GM19397 (cell line): ENCODE measurements around the gene CPSF4.

Experiments used
- ATAC-seq: cut with Tn5 transposase; IDR thresholded peaks from one replicate; pipeline ENCODE4 v1.9.1; 2021; ENCODE audit warnings: mild to moderate bottlenecking, moderate library complexity; ENCODE audit not compliant: unreplicated experiment

CPSF4 gene

DNA sequence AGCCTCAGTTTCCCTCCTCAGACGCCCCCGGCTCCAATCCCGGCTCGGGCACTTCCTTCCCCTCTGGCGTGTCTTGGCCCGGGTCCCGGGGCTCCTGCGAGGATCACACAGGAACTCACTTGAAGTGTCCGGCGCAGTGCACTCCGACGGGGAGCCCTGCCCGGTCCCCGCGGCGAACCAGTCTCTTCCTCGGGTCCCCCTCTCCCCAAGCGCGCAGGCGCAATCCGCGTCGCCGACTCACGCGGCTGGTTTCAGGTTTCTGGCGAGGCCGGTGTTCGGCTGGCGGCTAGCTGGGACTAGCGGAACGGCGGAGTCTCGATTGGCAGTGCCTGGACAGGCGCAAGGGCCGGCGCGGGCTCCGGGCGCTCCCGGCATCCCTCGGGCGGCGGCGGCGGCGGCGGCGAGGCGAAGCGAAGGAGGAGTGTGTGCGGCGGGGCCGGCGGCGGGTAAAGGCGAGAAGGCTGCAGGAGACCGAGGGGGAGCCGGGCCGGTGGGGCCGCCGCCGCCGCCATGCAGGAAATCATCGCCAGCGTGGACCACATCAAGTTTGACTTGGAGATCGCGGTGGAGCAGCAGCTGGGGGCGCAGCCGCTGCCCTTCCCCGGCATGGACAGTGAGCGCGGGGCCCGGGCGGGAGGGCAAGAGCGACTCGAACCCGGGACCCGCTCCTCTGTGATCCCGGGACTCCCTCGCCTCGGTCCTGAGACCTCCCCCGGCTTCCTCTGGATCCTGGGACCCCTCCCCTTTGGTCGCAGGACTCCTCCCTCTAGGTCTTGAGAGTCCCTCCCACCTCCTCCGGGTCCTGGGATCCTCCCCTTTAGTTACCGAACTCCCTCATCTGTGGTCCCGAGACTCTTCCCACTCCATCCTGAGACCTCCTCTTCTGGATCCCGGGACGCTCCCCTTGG, at the start of gene CPSF4, which contains the start of gene PTCD1:
TSS of gene CPSF4 (plus strand) at position 371 of the 908 bp plus-strand sequence. CDS start at position 511, 140 bp downstream.
TSS of gene PTCD1 (minus strand) at position 226 of the 908 bp plus-strand sequence. CDS start 3,556 bp downstream, outside the sequence.
- peak; percentile 93 for ATAC-seq

DNA sequence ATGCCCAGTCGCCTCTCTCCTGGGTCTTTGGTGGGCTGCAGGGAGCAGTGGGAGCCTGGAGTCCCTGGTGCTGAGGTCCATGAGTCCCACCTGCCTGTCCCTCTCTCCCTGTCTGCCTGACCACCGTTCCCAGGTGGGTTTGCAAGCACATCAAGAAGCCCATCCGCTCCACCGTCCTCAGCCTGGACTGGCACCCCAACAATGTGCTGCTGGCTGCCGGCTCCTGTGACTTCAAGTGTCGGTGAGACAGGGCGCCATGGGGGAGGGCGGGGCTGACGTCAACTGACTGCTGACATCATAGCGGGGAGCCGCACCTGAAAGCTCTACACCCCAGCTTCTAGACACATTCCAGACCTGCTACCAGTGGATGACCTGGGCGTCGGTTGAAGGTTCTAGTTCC, 49.0 kb upstream of the CPSF4 start:
- ATAC-seq = no peak

DNA sequence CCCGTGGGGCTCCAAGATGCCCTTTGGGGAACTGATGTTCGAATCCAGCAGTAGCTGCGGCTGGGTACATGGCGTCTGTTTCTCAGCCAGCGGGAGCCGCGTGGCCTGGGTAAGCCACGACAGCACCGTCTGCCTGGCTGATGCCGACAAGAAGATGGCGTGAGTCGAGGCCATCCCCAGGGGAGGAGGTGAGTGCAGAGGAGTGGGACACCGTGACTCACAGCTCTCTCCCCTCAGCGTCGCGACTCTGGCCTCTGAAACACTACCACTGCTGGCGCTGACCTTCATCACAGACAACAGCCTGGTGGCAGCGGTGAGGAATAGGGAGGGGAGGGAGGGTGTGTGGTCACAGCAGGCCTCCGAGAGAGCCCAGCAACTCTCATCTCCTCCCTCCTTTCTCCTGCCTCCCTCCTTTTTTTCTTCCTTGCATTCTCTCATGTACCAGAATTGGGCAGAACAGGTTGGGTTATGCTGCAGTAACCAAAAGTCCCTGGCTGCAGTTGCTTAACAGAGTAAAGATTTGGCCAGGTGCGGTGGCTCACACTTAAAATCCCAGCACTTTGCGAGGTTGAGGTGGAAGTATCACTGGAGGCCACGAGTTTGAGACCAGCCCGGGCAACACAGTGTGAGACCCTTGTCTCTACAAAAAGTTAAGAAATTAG, 47.7 kb upstream of the CPSF4 start:
- no peak for ATAC-seq

DNA sequence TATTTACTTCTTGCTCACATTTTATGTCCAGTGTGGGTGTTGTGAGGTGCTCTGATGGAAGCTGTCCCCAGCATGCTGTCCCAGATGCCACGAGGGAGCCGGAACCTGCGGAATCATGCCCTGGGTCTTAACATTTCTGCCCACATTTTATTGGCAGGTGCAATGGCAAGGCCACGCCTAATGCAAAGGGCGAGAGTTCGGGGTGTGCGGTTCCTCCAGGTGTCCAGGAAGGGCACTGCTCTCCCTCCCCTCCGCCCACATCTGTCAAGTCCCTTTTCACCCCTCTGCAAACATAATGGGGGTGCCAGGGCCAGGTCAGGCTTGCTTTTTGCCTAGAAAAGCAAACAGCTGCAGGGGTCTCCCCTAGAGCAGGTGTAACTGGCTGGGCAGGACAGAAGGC, 46.7 kb upstream of the CPSF4 start:
- no peak for ATAC-seq

DNA sequence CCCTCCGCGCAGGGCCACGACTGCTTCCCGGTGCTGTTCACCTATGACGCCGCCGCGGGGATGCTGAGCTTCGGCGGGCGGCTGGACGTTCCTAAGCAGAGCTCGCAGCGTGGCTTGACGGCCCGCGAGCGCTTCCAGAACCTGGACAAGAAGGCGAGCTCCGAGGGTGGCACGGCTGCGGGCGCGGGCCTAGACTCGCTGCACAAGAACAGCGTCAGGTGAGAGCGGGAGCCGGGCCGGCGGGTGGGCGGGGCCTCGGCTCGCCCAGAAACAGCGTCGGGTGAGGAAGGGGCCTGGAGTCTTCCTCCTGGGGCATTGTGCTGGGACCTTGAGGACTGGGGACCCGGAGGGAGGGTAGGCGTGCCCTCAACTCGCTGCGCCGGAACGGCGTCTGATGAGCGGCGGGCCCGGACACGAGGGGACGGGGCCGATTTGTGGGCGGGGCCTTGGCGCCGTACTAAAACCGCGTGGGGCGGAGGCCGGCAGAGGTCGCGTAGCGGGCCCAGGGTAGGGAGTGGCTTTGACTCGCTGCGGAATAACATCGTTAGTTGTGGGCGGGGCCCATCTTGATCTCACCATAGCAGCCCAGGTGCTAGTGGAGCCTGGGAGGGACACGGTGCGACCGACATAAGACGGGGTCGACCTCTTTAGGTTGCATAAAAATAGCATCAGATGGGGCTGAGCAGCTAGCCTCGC, 45.9 kb upstream of the CPSF4 start:
- no peak for ATAC-seq

DNA sequence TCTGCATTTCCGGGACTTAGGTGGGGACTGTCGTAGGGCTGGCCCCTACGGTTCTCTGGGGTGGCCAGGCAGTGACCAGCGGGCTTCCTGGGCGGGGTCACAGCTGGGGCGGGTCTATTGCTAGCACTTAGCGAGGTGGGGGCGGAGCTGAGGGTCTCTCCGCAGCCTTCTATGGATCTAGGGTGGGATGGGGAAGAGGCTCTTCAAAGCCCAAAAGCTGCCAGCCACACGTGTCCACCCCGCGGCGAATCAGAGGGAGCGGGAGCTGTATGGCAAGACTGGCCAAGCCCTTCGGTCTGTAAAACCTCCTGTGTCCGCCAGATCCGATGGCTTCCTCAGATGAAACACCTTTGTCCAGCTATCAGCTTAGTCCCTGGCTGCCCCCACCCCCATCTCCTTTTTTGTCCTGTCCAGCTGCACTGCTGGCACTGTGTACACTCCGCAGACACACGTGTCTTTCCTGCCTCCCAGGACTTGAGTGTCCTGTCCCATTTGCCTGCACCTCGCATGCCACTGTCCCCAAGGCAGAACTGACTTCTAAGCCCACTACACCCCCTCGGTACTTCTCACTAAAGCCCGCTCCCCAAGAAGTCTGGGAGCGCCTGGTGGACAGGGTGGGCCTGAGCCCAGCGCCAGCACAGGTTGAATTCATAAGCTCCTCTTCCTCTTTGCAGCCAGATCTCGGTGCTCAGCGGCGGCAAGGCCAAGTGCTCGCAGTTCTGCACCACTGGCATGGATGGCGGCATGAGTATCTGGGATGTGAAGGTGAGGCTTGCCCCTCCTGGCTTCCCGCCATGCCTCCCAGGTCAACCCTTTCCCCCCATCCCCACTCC, 45.2 kb upstream of the CPSF4 start:
- ATAC-seq = no peak

DNA sequence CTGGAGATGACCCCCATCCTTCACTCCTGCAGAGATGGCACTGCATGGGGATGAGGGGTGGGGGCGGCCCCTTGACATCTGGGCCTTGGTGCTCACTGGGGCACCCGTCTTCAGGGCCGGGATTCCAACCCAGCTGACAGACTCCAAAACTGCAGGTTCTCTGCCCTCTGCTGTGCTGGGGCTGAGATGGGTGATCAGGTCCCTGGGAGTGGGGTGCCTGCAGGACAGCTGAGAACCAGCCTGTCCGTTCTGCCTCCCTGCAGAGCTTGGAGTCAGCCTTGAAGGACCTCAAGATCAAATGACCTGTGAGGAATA, 44.6 kb upstream of the CPSF4 start:
- no peak for ATAC-seq

DNA sequence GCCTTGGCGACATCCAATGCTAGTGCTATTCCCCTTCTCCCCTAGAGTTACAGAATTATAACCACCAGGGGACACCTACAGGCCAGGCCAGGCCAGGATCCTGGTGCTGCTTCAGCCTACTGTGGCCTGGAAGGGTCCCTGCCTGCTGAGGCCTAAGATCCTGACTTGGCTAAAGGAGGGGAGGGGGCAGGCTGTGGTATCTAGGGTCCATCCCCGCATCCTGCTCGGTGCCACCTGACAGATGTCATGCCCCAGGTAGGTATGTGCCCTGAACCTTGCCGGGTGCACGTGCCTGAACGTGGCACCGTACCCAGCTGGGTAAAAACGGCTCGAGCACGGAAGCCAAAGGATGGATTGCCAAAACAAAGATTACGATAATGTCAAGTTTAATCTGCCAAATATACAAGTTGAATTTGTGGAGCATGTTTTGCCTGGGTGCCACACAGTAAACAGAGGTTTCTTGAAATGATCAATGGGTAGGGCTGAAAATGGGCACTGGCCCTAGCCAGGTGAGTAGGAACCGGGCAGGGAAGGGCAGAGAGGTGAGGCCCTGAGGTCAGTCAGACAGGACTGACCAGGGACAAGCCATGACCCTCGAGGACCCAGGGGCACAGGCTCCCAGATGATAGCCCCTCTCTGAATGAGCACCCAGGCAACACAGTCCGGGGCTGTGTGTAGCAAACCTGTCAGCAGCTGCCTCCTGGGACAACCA, 43.0 kb upstream of the CPSF4 start:
- no peak for ATAC-seq

DNA sequence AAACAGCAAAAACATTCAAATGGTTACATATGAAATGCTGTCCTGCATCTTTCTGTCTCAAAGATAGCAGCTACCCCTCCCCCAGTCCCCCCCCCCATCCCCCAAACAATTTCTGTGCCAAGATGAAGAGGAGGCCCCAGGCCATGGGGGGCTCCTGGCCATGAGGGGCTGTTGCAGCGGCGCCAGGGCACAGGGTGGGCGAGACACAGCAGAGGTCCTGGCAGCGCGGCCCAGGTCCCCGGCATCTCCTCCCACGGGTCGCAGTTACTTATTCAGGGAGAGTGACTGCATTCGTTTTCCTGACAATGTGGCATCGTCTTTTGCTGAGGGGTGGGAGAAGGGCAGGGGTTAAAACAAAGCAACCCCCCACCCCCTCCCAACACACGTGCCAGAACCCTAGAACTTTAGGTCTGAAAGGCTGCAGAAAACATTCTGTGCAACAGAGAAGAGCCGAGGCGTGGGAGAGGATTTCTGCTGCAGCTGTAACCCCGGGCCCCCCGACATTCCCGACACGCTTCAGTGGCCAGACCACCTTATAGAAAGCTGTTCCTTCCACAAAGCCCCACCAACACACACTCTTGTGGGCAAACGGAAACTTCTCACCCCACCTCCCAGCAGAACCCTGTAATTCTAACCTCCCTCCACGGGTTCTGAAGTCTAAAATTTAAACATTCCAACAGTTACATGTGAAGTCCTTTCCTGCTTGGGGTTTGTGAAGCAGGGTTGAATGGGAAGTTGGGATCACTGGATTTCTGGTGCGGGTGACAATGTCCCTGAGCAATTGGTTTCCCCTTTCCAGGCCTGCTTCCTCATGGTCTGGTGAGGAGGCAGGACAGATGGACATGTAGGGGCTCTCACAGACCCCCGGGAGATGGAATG, 42.1 kb upstream of the CPSF4 start:
- no peak for ATAC-seq

DNA sequence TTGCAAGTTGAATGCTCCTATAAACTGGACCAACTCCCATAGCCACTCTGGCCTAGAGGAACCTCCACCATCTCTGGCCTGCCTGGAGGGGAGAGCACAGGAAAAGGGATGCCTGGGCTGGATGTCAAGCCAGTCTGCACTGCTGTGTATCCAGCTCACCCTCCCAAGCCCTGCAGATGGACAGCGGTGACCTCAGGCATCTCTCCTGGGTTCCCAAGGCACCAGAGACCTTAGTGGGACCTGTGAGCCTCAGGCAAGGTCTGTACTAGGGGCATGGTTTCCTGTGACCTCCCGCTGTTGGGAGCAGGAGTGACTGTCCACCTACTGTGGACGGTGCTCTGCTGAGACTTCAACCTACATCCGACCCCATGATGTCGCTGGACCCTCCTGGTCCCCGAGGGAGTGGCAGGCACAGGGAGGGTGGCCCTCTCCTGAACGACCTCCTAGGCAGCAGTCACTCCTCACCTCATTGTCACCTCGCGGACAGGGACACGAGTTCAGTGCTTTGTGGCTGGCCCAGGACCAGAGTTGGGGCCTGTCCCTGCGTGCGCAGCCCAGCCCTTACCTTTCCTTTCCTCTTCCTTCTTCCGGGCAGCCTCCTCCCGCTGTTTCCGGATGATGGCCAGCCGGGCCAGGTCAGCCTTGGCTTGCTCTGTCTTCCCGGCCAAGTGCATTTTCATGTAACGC, 41.3 kb upstream of the CPSF4 start:
- no peak for ATAC-seq

DNA sequence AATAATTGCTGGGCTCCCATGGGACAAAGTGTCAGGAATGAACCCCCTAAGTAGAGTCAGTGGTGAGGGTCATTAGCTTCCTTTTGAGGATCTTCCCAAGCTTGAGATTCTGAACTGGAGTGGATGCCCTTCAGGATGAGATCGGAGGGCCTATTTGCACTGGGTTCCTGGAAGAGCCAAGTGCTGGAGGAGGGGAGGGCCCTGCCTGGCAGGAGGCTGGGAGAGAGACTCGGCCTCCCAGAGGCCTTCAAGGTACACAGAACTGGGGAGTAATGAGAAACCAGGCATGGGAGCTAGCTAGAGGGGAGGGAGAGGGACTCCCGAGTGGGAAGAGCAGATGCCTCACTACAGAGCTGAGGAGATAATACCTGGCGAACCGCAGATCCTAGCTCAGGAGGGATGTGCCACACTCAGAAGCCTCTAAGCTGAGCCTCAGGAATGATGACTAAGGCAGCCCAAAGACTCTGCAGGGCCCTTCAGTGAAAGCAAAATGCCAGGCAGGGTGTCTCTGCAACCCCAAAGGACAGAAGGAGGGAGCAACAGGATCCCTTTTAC, 39.8 kb upstream of the CPSF4 start:
- ATAC-seq = no peak

DNA sequence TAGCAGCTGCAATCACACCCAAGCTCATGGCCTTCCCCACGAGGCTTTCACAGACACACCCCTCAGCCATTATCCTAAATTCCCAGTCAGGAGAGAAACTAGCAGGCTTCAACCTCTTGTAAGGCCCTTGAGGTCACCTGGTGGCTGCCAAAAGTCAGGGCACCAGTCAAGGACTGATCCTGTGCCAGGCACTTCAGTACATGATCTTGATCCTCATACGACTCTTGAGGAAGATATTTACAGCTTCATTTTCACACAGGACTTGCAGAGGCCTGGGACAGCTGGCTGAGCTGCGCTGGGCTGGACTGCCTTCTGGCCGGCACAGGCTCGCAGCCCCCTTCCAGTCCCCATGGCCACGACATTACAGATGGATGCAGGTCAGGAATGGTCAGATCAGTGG, 39.1 kb upstream of the CPSF4 start:
- ATAC-seq = no peak

DNA sequence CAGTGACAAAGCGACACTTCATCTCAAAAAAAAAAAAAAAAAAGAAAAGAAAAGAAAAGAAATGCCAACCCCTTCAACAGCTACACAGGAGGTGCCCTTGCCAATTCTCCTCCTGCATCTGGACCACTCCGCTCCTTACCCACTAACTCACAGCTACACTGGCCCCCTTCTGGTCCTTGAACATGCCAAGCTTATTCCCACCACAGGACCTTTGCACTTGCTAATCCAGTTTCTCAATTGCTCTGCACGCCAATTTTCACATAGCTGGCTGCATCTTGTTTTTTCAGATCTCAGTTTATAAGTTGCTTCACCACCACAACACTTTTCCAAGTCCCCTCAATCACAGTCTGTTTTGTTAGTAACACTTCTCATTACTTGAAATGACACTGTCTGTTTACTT, 35.9 kb upstream of the CPSF4 start:
- ATAC-seq = no peak

DNA sequence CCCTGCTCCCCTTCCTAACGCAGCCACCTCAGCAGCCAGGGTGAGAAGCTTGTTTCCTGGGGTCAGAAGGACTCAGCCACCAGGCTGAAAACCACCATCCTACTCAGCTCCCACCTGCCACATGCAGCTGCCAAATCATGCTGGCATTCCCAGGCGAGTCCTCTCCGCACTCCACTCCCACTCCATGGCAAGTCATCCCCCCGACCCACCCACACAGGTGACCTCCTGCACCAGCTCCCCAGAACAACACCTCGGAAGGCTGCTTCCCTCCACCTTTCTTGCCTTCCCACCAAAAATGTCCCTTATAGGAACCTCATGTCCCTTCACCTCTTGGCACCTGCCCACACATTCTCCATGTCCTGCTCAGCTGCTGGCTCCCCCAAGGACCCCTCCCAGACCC, 35.0 kb upstream of the CPSF4 start:
- ATAC-seq = no peak

DNA sequence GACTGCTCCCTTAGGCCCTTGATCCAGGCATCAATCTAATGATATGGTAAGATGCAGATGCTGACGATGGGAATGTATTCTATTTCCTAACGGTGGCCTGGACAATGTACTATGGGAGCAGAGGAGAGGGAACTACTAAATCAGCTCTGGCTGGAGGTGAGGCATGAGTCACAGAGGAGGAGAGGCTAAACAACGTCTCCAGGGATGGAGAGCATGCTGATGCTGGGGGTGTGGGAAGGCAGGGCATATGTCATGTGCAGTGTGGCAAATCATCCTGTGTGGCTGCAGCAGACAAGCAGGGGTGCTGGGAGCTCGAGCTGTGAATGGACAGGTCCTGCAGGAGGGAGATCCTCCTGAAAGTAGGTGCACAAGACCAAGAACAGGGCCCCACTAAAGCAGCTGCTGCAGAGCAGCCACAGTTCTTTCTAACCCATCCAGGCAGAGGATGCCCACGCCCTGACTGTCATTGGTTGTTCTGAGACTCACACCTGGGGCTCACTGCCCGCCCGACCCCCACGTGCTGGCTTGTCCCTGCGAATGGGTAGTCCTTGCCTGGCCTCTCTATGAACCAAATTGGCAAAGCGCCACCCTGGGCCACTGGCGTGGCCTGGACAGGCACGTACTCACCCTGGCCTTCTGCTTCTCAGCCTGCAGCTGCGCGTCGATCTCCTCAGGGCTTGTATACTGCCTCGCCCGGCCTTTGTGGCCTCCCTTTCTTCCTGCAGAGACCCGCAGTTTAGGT, 34.3 kb upstream of the CPSF4 start:
- ATAC-seq = no peak

DNA sequence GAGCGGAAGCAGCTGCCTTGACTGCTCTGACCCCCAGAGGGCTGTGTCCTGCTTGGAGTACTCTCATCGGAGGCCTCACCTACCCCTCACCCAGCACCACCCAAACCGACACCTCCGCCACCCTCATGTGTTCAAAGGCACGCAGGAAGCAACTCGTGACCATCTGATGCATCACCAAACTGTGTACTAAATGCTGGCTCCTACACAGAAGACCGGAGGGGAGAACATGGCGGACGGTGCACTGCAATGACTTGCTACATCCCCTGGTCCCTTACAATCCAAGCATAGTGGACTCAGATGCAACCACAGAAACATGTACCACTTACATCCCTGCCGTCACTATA, 33.8 kb upstream of the CPSF4 start:
- no peak for ATAC-seq

DNA sequence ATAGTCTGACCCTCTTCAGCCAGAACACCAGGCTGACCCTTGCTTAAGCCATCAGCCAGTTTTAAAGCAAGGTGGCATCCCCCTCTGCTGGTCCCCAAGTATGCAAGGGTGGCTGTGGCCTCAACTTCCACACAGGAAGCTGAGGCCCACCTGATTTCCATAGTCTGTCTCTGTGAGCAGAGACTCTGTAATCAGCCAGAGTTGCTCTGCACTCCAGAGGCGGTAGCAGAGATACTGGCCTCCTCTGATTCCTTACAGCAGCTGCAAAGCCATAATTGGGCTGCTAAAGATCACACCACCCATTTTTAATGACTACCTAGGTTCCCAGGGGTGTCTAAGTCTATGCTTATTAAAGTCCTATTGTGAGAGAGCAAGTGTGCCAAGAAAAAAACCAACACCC, 32.2 kb upstream of the CPSF4 start:
- no peak for ATAC-seq

DNA sequence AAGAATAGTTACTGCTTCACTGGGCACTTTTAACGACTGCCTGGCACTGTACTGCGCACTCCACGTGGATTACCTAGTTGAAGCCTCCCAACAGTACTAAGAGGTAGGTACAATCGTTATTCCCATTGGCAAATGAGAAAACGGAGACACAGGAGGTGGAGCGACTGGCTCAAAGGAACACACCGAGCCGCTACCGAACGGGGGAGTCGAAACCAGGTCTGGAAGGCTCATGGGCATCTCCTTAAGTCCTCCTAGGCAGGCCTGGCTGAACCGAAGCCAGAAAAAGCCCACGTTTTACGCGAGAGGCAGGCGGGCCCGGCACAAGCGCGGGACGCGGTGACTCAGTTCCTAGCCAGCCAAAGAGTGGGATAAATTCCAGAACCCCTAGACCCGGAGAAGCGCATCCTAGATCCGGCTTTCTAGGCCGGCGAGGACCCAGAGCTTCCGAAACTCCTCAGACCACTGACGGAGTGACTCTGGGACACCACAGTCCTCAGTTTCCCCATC, 30.8 kb upstream of the CPSF4 start:
- ATAC-seq = peak; percentile 1
